GM23338 (cell line): ENCODE measurements around the gene DDA1. TPM values are rescaled to one million over a fixed set of nuclear protein-coding genes. Genes with fewer than 3 reads are reported as not detected.

ENCODE experiments used
- ATAC-seq: fragments of 200-7000 bp; cut with Tn5 transposase; 3 replicates; pipeline ENCODE4 v1.9.1; 2020
- DNase-seq: peaks from one replicate; pipeline ENCODE4 v3.0.0-alpha.2; 2015; ENCODE audit warnings: low spot score
- H2AFZ ChIP-seq: fragments of 200-600 bp; sonication (generic); 2 replicates; pipeline ENCODE4 v1.8.0; 2016; ENCODE audit warnings: antibody characterized with exemption, mild to moderate bottlenecking, moderate library complexity
- H3F3A ChIP-seq: fragments of 200-600 bp; sonication (generic); replicated peaks from 2 replicates; pipeline ENCODE4 v1.8.0; 2017; ENCODE audit warnings: antibody characterized with exemption, mixed run types, low read depth
- H3K27ac ChIP-seq: fragments of 200-600 bp; sonication (generic); 2 replicates; pipeline ENCODE4 v1.6.1; 2016; ENCODE audit warnings: low read depth
- H3K27me3 ChIP-seq: fragments of 200-600 bp; sonication (generic); 2 replicates; pipeline ENCODE4 v1.8.0; 2016; ENCODE audit warnings: mild to moderate bottlenecking, mixed run types, moderate library complexity; ENCODE audit not compliant: insufficient read depth
- H3K36me3 ChIP-seq: fragments of 200-600 bp; sonication (generic); 2 replicates; pipeline ENCODE4 v1.8.0; 2016; ENCODE audit warnings: mild to moderate bottlenecking; ENCODE audit not compliant: insufficient read depth
- H3K4me1 ChIP-seq: fragments of 200-600 bp; sonication (generic); 2 replicates; pipeline ENCODE4 v1.8.0; 2016; ENCODE audit warnings: mild to moderate bottlenecking, moderate library complexity; ENCODE audit not compliant: insufficient read depth
- H3K4me2 ChIP-seq: fragments of 200-600 bp; sonication (generic); 2 replicates; pipeline ENCODE4 v1.7.1; 2017; ENCODE audit warnings: mixed run types
- H3K4me3 ChIP-seq: fragments of 200-600 bp; sonication (generic); 2 replicates; pipeline ENCODE4 v1.6.1; 2016; ENCODE audit warnings: mixed run types
- H3K79me2 ChIP-seq: fragments of 200-600 bp; sonication (generic); replicated peaks from 2 replicates; pipeline ENCODE4 v1.8.0; 2017; ENCODE audit warnings: mild to moderate bottlenecking; ENCODE audit not compliant: insufficient read depth
- H3K9me2 ChIP-seq: fragments of 200-600 bp; sonication (generic); 2 replicates; pipeline ENCODE4 v1.8.0; 2017; ENCODE audit not compliant: insufficient read depth
- H4K20me1 ChIP-seq: fragments of 200-600 bp; sonication (generic); replicated peaks from 2 replicates; pipeline ENCODE4 v1.8.0; 2017; ENCODE audit warnings: mild to moderate bottlenecking; ENCODE audit not compliant: insufficient read depth
- H3K27ac Mint-ChIP-seq: 2 replicates; pipeline ENCODE4 v1.8.0; 2020; ENCODE audit warnings: inconsistent platforms, mild to moderate bottlenecking, moderate library complexity, mixed read lengths
- H3K27me3 Mint-ChIP-seq: 3 replicates; pipeline ENCODE4 v1.8.0; 2022; ENCODE audit warnings: low read depth, mild to moderate bottlenecking, moderate library complexity, mixed read lengths, inconsistent platforms; ENCODE audit not compliant: insufficient read depth, poor library complexity
- H3K36me3 Mint-ChIP-seq: 3 replicates; pipeline ENCODE4 v1.8.0; 2021; ENCODE audit warnings: low read depth, mild to moderate bottlenecking, inconsistent platforms, moderate library complexity, mixed read lengths
- H3K4me1 Mint-ChIP-seq: 3 replicates; pipeline ENCODE4 v1.8.0; 2020; ENCODE audit warnings: mild to moderate bottlenecking, inconsistent platforms, mixed read lengths
- H3K4me3 Mint-ChIP-seq: 3 replicates; pipeline ENCODE4 v1.8.0; 2021; ENCODE audit warnings: moderate library complexity, mild to moderate bottlenecking, inconsistent platforms, mixed read lengths
- H3K9me3 Mint-ChIP-seq: 3 replicates; pipeline ENCODE4 v1.8.0; 2020; ENCODE audit warnings: moderate library complexity, mild to moderate bottlenecking, inconsistent platforms, mixed read lengths
- CTCF ChIP-seq, 2 experiments: fragments of 200-600 bp in 1 of 2; sonication (generic) in 1 of 2; conservative IDR thresholded peaks; 2 replicates each; pipeline versions ENCODE4 v1.5.1 to v1.6.1; 2016 to 2017; ENCODE audit warnings: antibody characterized with exemption in 2 of 2, low read depth in 2 of 2, mild to moderate bottlenecking in 2 of 2, moderate library complexity in 1 of 2
- JUNB ChIP-seq: IDR thresholded peaks from one replicate; pipeline ENCODE4 v1.6.1; 2016; ENCODE audit warnings: antibody characterized with exemption; ENCODE audit not compliant: unreplicated experiment
- ZNF114 ChIP-seq: fragments of 250-450 bp; sonication (Bioruptor Pico); IDR thresholded peaks from 2 replicates; pipeline ENCODE4 v1.5.0; 2020; ENCODE audit warnings: mild to moderate bottlenecking, moderate library complexity
- ZNF331 ChIP-seq: fragments of 250-450 bp; sonication (Bioruptor Pico); IDR thresholded peaks from 2 replicates; pipeline ENCODE4 v1.5.0; 2020; ENCODE audit warnings: low read depth, mild to moderate bottlenecking, moderate library complexity
- ZNF462 ChIP-seq: fragments of 250-450 bp; sonication (Bioruptor Pico); IDR thresholded peaks from 2 replicates; pipeline ENCODE4 v1.5.0; 2020; ENCODE audit warnings: mild to moderate bottlenecking, moderate library complexity
- polyA plus RNA-seq: library from polyadenylated mRNA; unstranded; fragments of >200 nt; fragmentation: Nextera tagmentation; extraction: Ambion mirVana; gene quantifications from 2 replicates; pipeline ENCODE4 v1.2.1, GENCODE V29; 2016
- total RNA-seq: library from RNA; depleted of rRNA; stranded (reverse); fragments of >200 nt; shearing (Covaris generic); gene quantifications from 2 replicates; pipeline ENCODE4 v1.2.3, GENCODE V29; 2014
- TF ChIP-seq, protein P1 (sequence below): IDR thresholded peaks from one replicate; pipeline ENCODE4 v1.6.1; 2018; ENCODE audit warnings: antibody characterized with exemption; ENCODE audit not compliant: unreplicated experiment

DDA1 gene
- total and polyA plus RNA-seq, 2 experiments from 2014 or later = 34.6 to 107 TPM

DNA sequence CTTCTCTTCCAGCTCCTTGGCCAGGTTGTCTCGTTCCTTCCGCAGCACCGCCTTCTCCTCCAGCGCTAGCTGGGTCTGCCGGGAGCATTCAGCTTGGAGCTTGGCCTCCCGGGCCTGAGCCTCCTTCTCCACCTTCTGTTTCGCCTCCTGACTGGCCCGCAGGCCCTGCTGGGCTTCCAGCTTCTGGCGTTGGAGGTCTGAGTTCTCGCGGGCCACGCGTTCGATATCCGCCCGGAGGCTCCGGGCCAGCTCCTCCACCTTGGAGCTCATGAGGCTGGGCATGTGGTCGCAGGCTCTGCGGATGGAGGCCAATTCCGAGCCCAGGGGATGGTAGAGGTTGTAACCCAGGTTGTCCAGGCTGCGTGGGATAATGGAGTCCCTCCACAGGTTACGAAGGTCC, 56.0 kb downstream of the DDA1 start (continued):
- TF ChIP-seq CTCF (conservative IDR thresholded peaks at IDR 0.05; ENCODE audit: low read depth in 2 of 2) = no peak

DNA sequence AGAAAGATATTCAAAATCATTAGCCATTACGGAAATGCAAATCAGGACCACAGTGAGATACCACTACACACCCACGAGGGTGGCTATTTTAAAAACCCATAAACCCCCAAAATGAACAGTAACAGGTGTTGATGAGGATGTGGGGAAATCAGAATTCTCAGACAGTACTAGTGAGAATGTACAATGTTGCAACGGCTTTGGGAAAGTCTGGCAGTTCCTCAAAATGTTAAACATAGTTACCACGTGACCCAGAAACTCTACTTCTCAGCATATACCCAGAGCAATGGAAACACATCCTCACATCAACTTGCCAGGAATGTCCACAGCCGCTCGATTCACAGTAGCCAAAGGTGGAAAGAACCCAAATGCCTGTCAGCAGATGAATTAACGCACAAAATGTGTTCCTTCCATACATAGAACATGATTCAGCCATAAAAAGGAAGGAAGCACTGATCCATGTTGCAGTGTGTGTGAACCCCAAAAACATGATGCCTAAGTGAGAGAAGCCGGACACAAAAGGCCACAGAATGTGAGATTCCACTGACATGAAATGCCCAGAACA, 60.7 kb downstream of the DDA1 start:
- DNase-seq (no peak), ATAC-seq (no peak)
- TF ChIP-seq, protein P1, sequence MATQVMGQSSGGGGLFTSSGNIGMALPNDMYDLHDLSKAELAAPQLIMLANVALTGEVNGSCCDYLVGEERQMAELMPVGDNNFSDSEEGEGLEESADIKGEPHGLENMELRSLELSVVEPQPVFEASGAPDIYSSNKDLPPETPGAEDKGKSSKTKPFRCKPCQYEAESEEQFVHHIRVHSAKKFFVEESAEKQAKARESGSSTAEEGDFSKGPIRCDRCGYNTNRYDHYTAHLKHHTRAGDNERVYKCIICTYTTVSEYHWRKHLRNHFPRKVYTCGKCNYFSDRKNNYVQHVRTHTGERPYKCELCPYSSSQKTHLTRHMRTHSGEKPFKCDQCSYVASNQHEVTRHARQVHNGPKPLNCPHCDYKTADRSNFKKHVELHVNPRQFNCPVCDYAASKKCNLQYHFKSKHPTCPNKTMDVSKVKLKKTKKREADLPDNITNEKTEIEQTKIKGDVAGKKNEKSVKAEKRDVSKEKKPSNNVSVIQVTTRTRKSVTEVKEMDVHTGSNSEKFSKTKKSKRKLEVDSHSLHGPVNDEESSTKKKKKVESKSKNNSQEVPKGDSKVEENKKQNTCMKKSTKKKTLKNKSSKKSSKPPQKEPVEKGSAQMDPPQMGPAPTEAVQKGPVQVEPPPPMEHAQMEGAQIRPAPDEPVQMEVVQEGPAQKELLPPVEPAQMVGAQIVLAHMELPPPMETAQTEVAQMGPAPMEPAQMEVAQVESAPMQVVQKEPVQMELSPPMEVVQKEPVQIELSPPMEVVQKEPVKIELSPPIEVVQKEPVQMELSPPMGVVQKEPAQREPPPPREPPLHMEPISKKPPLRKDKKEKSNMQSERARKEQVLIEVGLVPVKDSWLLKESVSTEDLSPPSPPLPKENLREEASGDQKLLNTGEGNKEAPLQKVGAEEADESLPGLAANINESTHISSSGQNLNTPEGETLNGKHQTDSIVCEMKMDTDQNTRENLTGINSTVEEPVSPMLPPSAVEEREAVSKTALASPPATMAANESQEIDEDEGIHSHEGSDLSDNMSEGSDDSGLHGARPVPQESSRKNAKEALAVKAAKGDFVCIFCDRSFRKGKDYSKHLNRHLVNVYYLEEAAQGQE = no peak
- no peak for TF ChIP-seq JUNB
- no peak for TF ChIP-seq ZNF462
- no peak for TF ChIP-seq ZNF331 (CRISPR knock-in tag)
- TF ChIP-seq ZNF114 (CRISPR knock-in tag) = no peak
- Histone ChIP-seq H3K79me2 (no peaks in the 10 kb centered on the region), H3K4me2 (no peak overlapping the region), H3K4me3 (no peak overlapping the region), H3K4me1 (no peaks in the 10 kb centered on the region; the same call in 1 of the 2 replicates), H3F3A (no peaks in the 10 kb centered on the region), H2AFZ (peak overlapping the region; percentile 4; the same call in 1 of the 2 replicates), H3K27me3 (no peaks in the 10 kb centered on the region), H3K36me3 (no peaks in the 10 kb centered on the region), H3K9me2 (no peaks in the 10 kb centered on the region), H4K20me1 (no peaks in the 10 kb centered on the region), H3K27ac (no peak overlapping the region)
- Mint-ChIP-seq H3K36me3 (no peaks in the 10 kb centered on the region), H3K9me3 (no peaks in the 10 kb centered on the region), H3K4me1 (peaks cover 6% of the 10 kb centered on the region; the same call in 2 of the 3 replicates), H3K27me3 (peaks cover 1% of the 10 kb centered on the region), H3K27ac (no peak overlapping the region), H3K4me3 (no peak overlapping the region)
